Ectodermal cell (in vitro differentiated cells): Measurements from ENCODE around the gene OXGR1.

Experiments used
- H3K27ac ChIP-seq: 2 replicates; pipeline ENCODE4 v1.7.0; 2013; ENCODE audit warnings: mild to moderate bottlenecking, low read depth, low read length; ENCODE audit not compliant: insufficient read depth, poor library complexity, severe bottlenecking
- H3K27me3 ChIP-seq: 2 replicates; pipeline ENCODE4 v1.7.0; 2013; ENCODE audit warnings: mild to moderate bottlenecking, low read length; ENCODE audit not compliant: insufficient read depth, control insufficient read depth, poor library complexity, severe bottlenecking
- H3K36me3 ChIP-seq: one replicate; pipeline ENCODE4 v1.7.0; 2013; ENCODE audit warnings: low read length; ENCODE audit not compliant: control insufficient read depth, insufficient read depth
- H3K4me1 ChIP-seq: one replicate; pipeline ENCODE4 v1.7.0; 2013; ENCODE audit warnings: low read length; ENCODE audit not compliant: control insufficient read depth, insufficient read depth
- H3K4me3 ChIP-seq: 2 replicates; pipeline ENCODE4 v1.7.0; 2013; ENCODE audit warnings: low read depth, low read length, control low read depth; ENCODE audit not compliant: insufficient read depth
- H3K9me3 ChIP-seq: 2 replicates; pipeline ENCODE4 v1.7.0; 2013; ENCODE audit warnings: mild to moderate bottlenecking, low read length, moderate library complexity; ENCODE audit not compliant: control insufficient read depth
- WGBS, 2 experiments: methylation state at CpG; one replicate each; pipeline ENCODE4 v1.1.7; 2013; ENCODE audit warnings: missing lambda C conversion rate in 2 of 2; 5-methylcytosine and 5-hydroxymethylcytosine counted together

Gene OXGR1

DNA sequence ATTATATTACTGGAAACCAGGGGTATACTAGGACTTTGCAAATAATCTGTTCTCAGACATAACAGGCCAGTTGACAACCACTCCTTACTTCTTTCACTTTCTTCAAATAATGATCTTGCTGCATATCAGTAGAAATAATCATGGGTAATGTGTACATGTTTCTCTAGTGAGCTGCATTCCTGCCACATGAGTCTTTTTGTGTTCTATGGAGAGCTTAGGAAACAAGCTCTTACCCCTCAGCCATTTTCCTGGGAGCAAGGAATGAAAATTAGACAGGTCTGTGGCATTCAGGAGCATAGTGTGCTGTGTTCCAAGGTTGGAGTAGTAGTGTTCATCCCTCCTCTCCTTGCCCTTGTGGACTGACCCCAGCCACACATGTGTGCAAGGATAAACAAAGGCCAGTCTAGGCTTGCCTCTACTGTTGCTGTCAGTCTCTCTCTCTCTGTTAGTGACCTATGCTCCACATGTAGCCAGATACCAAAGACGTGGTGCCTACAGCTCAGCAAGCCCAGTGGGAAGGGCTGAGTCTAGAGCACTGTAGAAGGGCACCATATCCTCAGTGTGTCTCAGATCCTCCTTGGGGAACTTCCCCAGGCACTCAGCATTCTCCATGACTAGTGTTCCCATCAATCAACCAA is 11.5 kb upstream of the OXGR1 start:
- no peaks in the 10 kb centered on the region for H3K4me1 ChIP-seq
- WGBS, 2 experiments = 61 to 69% methylated on average over 1 of the region's 1 CpG
- no peak overlapping the region for H3K4me3 ChIP-seq
- H3K27me3 ChIP-seq = no peaks in the 10 kb centered on the region
- H3K9me3 ChIP-seq = no peaks in the 10 kb centered on the region
- no peaks in the 10 kb centered on the region for H3K36me3 ChIP-seq
- H3K27ac ChIP-seq = no peak overlapping the region

DNA sequence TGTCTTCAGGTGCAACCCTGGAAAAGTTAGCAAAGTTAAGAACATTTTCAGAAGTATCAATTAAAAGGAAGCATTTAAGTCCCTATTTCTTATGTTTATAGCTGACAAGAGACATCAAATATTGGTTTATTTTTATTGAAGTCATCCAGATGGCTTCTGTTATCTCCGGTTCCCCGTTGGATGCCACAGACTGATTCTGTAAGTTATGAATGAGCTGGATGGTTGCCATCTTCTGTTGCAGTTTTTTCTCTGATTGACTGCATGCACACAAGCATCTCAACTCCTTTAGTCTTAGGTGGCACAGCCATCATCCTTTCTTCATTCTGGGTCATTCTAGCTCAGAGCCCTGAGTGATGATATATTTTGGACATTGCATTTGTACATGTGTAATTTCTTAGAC is 10.6 kb upstream of the OXGR1 start:
- H3K4me1 ChIP-seq = no peaks in the 10 kb centered on the region
- no peak overlapping the region for H3K27ac ChIP-seq

DNA sequence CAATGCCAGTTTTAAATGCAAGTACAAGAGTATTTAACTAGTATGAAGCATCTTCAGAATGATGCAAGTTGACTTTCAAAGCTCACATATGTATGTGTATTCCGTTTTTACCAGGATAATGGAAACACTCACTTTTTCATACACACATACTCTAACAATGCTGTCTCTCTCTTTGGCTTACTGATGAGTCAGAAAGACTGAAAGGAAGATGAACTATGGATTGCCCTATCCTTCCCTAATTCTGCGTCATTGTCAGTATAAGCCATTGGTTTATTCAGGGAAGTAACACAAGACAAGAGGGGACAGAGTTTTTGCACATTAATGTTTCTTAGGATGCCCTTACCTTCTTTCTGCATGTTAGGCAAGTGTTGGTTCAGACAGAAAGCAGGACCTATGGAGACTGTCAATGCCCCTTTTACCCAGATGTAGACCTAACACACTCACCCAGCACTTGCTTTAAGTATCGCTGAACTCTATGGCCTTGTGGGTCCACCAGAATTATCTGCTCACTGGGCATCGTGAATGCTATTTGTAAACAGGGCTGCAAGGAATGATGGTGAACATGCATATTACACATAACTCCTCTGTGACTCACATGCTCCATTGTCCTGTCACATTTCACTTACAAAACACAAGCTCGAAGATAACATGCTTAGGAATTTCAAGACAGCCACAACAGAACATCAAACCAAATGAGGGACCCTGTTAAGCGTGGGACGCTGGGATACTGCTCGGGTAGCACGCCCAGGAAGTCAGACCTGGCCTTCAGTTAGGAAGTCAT is 10.0 kb upstream of the OXGR1 start:
- Histone ChIP-seq H3K4me3 (no peak overlapping the region), H3K4me1 (no peaks in the 10 kb centered on the region), H3K9me3 (no peaks in the 10 kb centered on the region), H3K36me3 (no peaks in the 10 kb centered on the region), H3K27ac (no peak overlapping the region), H3K27me3 (peaks cover 6% of the 10 kb centered on the region)
- 93% methylated on average over 9 of the region's 9 CpGs for WGBS, 2 experiments

More for the DNA sequence above, 10.6 kb upstream of the OXGR1 start:
- 89 to 95% methylated on average over 2 of the region's 2 CpGs for WGBS, 2 experiments
- Histone ChIP-seq H3K36me3 (no peaks in the 10 kb centered on the region), H3K9me3 (no peaks in the 10 kb centered on the region), H3K4me3 (no peak overlapping the region), H3K27me3 (no peaks in the 10 kb centered on the region)

DNA sequence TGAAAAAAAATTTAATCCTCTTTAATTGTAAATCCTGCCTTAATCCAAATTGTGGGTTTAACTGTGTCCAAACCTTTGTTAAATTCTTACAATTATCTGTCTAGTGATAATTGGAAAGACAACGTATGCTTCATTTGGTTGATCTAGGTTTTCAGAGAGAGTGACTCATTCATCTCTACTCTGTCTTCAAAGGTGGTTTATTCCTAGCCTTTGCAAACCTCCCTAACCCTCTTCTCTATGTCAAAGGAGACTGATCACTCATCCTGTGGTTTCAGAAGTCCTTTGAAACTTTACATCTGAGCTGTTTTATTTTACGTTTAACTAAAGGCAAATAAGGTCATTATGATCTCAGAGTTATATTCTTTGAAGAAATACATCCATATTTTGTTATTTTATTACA is 8.8 kb upstream of the OXGR1 start:
- WGBS, 2 experiments = 90% methylated on average over 1 of the region's 2 CpGs; no CpG with 5 or more reads in 1 of the 2 experiments
- Histone ChIP-seq H3K27ac (no peak overlapping the region), H3K36me3 (no peaks in the 10 kb centered on the region), H3K27me3 (peaks cover 14% of the 10 kb centered on the region), H3K4me1 (no peaks in the 10 kb centered on the region), H3K9me3 (no peaks in the 10 kb centered on the region), H3K4me3 (no peak overlapping the region)

DNA sequence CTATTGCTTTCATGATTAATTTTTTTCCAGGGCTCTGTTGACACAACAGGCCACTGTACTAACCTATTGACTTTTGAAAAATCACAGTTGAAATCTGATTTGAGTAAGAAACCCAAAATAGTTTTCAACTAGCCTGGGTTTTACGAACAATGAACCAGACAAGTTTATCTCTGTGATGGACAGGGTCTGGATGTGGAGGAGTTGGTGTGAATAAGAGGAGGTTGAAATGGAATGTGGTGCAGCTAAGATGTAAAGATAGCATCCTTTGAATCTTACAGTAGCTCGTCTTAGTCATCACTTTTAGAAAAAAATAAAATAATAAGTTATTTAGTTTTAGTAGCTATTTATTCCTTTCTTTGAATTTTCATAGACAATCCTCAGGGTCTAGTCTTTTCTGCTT is 8.3 kb upstream of the OXGR1 start:
- 98 to 100% methylated on average over 1 of the region's 2 CpGs for WGBS, 2 experiments

DNA sequence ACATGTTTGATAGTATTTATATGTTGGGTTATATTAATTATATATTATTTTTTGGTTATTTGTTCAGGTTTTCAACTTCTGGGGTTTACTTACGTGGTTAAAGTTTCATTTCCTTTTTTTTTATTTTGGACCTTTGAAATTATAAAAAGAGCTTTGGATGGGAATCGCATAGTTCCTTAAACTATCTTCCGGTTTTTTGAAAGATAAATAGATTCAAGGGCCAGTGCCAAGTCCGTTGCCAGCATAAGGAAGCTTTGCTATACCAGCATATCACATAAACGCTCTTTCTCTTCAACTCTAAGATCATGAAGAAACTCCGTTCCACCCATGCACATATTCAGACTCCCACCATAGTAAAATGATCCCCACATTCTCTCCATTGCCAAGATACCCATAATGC is 7.4 kb upstream of the OXGR1 start:
- no peaks in the 10 kb centered on the region for H3K36me3 ChIP-seq
- peaks cover 23% of the 10 kb centered on the region for H3K27me3 ChIP-seq
- H3K27ac ChIP-seq = no peak overlapping the region
- no peaks in the 10 kb centered on the region for H3K4me1 ChIP-seq
- no peaks in the 10 kb centered on the region for H3K9me3 ChIP-seq
- WGBS, 2 experiments = 93 to 96% methylated on average over 6 of the region's 6 CpGs
- H3K4me3 ChIP-seq = no peak overlapping the region

More for the DNA sequence above, 8.3 kb upstream of the OXGR1 start:
- no peaks in the 10 kb centered on the region for H3K4me1 ChIP-seq
- no peaks in the 10 kb centered on the region for H3K9me3 ChIP-seq
- peaks cover 18% of the 10 kb centered on the region for H3K27me3 ChIP-seq
- H3K4me3 ChIP-seq = no peak overlapping the region
- H3K27ac ChIP-seq = no peak overlapping the region
- H3K36me3 ChIP-seq = no peaks in the 10 kb centered on the region

DNA sequence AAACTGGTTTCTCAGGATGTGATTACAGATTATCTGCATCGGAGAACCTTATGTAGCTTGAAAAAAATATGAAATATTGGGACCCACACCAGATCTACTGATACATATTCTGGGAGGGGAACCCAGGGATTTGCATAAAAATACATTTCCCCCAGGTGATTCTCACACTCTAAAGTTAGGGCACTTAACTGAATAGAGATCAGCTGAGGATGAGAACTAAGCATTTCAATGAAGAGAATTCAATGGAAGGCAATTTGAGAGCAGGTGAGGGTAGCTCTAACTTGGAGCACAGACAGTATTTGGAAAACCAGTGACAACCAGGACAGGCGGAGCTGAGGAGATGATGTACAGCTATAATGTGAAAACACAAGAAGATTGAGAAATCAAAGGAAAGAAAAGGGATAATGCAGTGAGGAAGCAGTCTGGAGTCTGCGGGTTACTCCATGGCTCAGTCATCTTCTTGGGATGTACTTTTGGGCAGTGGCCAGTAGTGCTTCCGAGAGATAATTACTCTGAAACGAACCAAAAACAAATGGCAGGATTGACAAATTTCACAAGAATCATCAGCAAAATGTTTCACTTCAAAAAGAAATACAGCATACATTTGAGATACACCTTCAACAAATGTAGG is 6.1 kb upstream of the OXGR1 start:
- H3K27ac ChIP-seq = no peak overlapping the region
- WGBS, 2 experiments = 65 to 73% methylated on average over 5 of the region's 5 CpGs
- H3K27me3 ChIP-seq = peaks cover 36% of the 10 kb centered on the region
- no peak overlapping the region for H3K4me3 ChIP-seq
- H3K4me1 ChIP-seq = no peaks in the 10 kb centered on the region
- H3K9me3 ChIP-seq = no peaks in the 10 kb centered on the region
- no peaks in the 10 kb centered on the region for H3K36me3 ChIP-seq

DNA sequence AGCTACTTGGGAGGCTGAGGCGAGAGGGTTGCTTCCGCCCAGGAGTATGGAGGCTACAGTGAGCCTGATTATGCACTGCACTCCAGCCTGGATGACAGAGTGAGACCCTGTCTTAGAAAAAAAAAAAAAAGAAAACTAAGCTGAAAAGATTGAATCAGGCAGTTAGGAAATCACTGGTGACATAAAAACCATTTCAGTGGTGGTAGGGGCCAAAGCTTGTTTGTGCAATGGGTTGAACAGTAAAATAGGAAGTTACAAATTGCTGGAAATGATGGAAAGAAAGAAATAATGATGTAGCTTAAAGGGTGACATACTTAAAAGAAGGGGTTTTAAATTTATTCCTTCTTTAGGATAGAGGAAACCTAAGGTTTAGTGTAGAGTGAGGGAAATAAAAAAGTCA is 4.8 kb upstream of the OXGR1 start:
- H3K27ac ChIP-seq = no peak overlapping the region
- 96 to 98% methylated on average over 2 of the region's 2 CpGs for WGBS, 2 experiments
- peaks cover 49% of the 10 kb centered on the region for H3K27me3 ChIP-seq
- H3K9me3 ChIP-seq = no peaks in the 10 kb centered on the region
- no peak overlapping the region for H3K4me3 ChIP-seq
- no peaks in the 10 kb centered on the region for H3K4me1 ChIP-seq
- no peaks in the 10 kb centered on the region for H3K36me3 ChIP-seq

DNA sequence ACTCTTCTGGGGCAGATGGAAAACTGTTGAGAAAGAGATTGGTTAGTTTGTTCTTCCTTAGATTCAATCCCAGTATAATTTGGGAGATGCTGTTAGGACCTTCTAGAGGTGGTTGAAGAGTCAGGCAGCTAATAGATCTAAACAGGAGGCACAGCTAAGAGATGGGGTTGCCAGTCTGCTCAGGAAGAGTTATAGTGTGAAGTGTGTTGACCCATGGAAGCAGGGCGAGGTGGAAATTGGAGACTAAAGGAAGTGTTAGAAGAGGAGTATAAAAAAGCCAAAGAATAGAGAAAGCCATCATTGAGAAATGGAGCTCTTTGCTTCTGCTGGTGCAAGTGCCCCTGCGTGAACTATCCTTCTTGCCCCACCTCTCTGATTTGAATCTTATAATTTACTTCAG is 3.8 kb upstream of the OXGR1 start:
- Histone ChIP-seq H3K4me1 (peaks cover 6% of the 10 kb centered on the region), H3K9me3 (no peaks in the 10 kb centered on the region), H3K36me3 (no peaks in the 10 kb centered on the region), H3K27ac (no peak overlapping the region), H3K27me3 (peaks cover 59% of the 10 kb centered on the region), H3K4me3 (no peak overlapping the region)
- WGBS, 2 experiments = 70 to 81% methylated on average over 1 to 2 of the region's 2 CpGs

DNA sequence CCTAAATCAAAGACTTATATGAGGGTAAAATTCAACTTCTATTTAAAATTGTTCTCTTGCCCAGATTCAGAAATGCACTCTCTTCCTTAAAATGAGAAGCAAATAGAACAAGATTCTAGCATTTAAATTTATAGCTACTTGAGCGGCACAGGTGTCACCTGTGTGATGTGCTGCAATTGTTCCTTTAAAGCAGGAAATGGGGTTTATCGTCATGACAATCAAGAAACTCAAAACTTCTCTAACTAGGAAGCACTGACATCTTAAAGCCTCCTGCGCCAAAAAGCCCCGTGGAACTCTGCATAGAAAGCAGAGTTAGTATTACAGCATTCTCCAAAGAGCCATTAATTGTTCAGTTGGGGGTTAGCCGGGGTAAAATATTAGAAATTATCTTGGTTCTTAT is 2.6 kb upstream of the OXGR1 start:
- Histone ChIP-seq H3K27ac (no peak overlapping the region), H3K4me1 (peaks cover 6% of the 10 kb centered on the region), H3K27me3 (peaks cover 59% of the 10 kb centered on the region), H3K4me3 (no peak overlapping the region), H3K36me3 (no peaks in the 10 kb centered on the region), H3K9me3 (no peaks in the 10 kb centered on the region)
- WGBS, 2 experiments = 77 to 85% methylated on average over 5 of the region's 5 CpGs
